ENCODE data around the gene DDX42.

DDX42 gene

GRCh38 chr17:63741143-63741407, 32.9 kb upstream of the DDX42 start:
- peak; percentile 45 for DNase-seq
- Histone ChIP-seq H3K9me2 (replicated peaks; ENCODE audit: insufficient read depth, low read length) (no peaks in the 10 kb centered on the region), H3K27me3 (replicated peaks; ENCODE audit: insufficient read depth, low read length) (no peaks in the 10 kb centered on the region), H3K4me3 (ENCODE audit: low read length) (peak overlapping the region; percentile 96), H4K20me1 (ENCODE audit: insufficient read depth, low read length) (no peaks in the 10 kb centered on the region), H3K4me2 (ENCODE audit: low read depth, low read length) (peak overlapping the region; percentile 95), H3K36me3 (replicated peaks; ENCODE audit: insufficient read depth, low read length) (0 out of 2 replicates have a peak, but pooled peaks cover 2% of the 10 kb centered on the region), H3K27ac (ENCODE audit: low read length) (peak overlapping the region; percentile 91), H2AFZ (ENCODE audit: low read length) (peak overlapping the region; percentile 89), H3K9ac (ENCODE audit: low read length) (peak overlapping the region; percentile 95), H3F3A (ENCODE audit: insufficient read depth, low read length) (peaks cover 22% of the 10 kb centered on the region), H3K79me2 (ENCODE audit: low read length) (peaks cover 17% of the 10 kb centered on the region), H3K4me1 (ENCODE audit: low read length) (no peaks in the 10 kb centered on the region), H3K9me3 (replicated peaks; ENCODE audit: insufficient read depth, low read length) (no peaks in the 10 kb centered on the region)
- TF ChIP-seq CTCF (IDR thresholded peaks at IDR 0.05; ENCODE audit: low read length) = no peak
- no peak for TF ChIP-seq EZH2 (optimal IDR thresholded peaks at IDR 0.05; ENCODE audit: low read depth, low read length)
- no peak for TF ChIP-seq EZH2phosphoT487 (IDR thresholded peaks at IDR 0.05; ENCODE audit: low read length)

GRCh38 chr17:63741408-63742173, 32.4 kb upstream of the DDX42 start, which contains the start of gene STRADA:
STRADA (minus strand) TSS chr17:63741799; CDS start chr17:63728369, 13,430 bp downstream.
- H4K20me1 ChIP-seq (ENCODE audit: insufficient read depth, low read length) = no peaks in the 10 kb centered on the region
- TF ChIP-seq EZH2 (optimal IDR thresholded peaks at IDR 0.05; ENCODE audit: low read depth, low read length) = no peak
- TF ChIP-seq EZH2phosphoT487 (IDR thresholded peaks at IDR 0.05; ENCODE audit: low read length) = no peak
- TF ChIP-seq CTCF (IDR thresholded peaks at IDR 0.05; ENCODE audit: low read length) = no peak
- H3F3A ChIP-seq (ENCODE audit: insufficient read depth, low read length) = peaks cover 22% of the 10 kb centered on the region
- H3K9me3 ChIP-seq (replicated peaks; ENCODE audit: insufficient read depth, low read length) = no peaks in the 10 kb centered on the region
- peaks cover 17% of the 10 kb centered on the region for H3K79me2 ChIP-seq (ENCODE audit: low read length)
- H3K36me3 ChIP-seq (replicated peaks; ENCODE audit: insufficient read depth, low read length) = 0 out of 2 replicates have a peak, but pooled peaks cover 2% of the 10 kb centered on the region
- peak within 1 kb of the TSS; percentile 95 for H3K4me2 ChIP-seq (ENCODE audit: low read depth, low read length)
- H3K4me1 ChIP-seq (ENCODE audit: low read length) = no peaks in the 10 kb centered on the region
- H3K9ac ChIP-seq (ENCODE audit: low read length) = peak within 1 kb of the TSS; percentile 95
- peak within 1 kb of the TSS; percentile 89 for H2AFZ ChIP-seq (ENCODE audit: low read length)
- H3K4me3 ChIP-seq (ENCODE audit: low read length) = peak within 1 kb of the TSS; percentile 96
- H3K27me3 ChIP-seq (replicated peaks; ENCODE audit: insufficient read depth, low read length) = no peaks in the 10 kb centered on the region
- peak; percentile 99 for DNase-seq
- peak within 1 kb of the TSS; percentile 91 for H3K27ac ChIP-seq (ENCODE audit: low read length)
- no peaks in the 10 kb centered on the region for H3K9me2 ChIP-seq (replicated peaks; ENCODE audit: insufficient read depth, low read length)

GRCh38 chr17:63751806-63752205, 22.2 kb upstream of the DDX42 start:
- peaks cover 24% of the 10 kb centered on the region for H3F3A ChIP-seq (ENCODE audit: insufficient read depth, low read length)
- no peaks in the 10 kb centered on the region for H4K20me1 ChIP-seq (ENCODE audit: insufficient read depth, low read length)
- H3K79me2 ChIP-seq (ENCODE audit: low read length) = no peaks in the 10 kb centered on the region
- peaks cover 3% of the 10 kb centered on the region; the same call in 1 of the 2 replicates for H3K36me3 ChIP-seq (replicated peaks; ENCODE audit: insufficient read depth, low read length)
- peak; percentile 46 for DNase-seq
- peak overlapping the region; percentile 89 for H3K4me2 ChIP-seq (ENCODE audit: low read depth, low read length)
- no peak for TF ChIP-seq CTCF (IDR thresholded peaks at IDR 0.05; ENCODE audit: low read length)
- TF ChIP-seq EZH2phosphoT487 (IDR thresholded peaks at IDR 0.05; ENCODE audit: low read length) = no peak
- no peak for TF ChIP-seq EZH2 (optimal IDR thresholded peaks at IDR 0.05; ENCODE audit: low read depth, low read length)
- H3K9ac ChIP-seq (ENCODE audit: low read length) = peak overlapping the region; percentile 44; the same call in 1 of the 2 replicates
- H2AFZ ChIP-seq (ENCODE audit: low read length) = peak overlapping the region; percentile 40; the same call in 1 of the 2 replicates
- no peaks in the 10 kb centered on the region for H3K9me3 ChIP-seq (replicated peaks; ENCODE audit: insufficient read depth, low read length)
- H3K4me1 ChIP-seq (ENCODE audit: low read length) = peaks cover 25% of the 10 kb centered on the region
- peak overlapping the region; percentile 47; the same call in 1 of the 2 replicates for H3K27ac ChIP-seq (ENCODE audit: low read length)
- no peaks in the 10 kb centered on the region for H3K27me3 ChIP-seq (replicated peaks; ENCODE audit: insufficient read depth, low read length)
- H3K9me2 ChIP-seq (replicated peaks; ENCODE audit: insufficient read depth, low read length) = no peaks in the 10 kb centered on the region
- peak overlapping the region; percentile 29 for H3K4me3 ChIP-seq (ENCODE audit: low read length)

Data from MM.1S (cell line).